ENCODE data around the gene MYL12A.

- TF ChIP-seq, protein P1, sequence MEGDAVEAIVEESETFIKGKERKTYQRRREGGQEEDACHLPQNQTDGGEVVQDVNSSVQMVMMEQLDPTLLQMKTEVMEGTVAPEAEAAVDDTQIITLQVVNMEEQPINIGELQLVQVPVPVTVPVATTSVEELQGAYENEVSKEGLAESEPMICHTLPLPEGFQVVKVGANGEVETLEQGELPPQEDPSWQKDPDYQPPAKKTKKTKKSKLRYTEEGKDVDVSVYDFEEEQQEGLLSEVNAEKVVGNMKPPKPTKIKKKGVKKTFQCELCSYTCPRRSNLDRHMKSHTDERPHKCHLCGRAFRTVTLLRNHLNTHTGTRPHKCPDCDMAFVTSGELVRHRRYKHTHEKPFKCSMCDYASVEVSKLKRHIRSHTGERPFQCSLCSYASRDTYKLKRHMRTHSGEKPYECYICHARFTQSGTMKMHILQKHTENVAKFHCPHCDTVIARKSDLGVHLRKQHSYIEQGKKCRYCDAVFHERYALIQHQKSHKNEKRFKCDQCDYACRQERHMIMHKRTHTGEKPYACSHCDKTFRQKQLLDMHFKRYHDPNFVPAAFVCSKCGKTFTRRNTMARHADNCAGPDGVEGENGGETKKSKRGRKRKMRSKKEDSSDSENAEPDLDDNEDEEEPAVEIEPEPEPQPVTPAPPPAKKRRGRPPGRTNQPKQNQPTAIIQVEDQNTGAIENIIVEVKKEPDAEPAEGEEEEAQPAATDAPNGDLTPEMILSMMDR (conservative IDR thresholded peaks at IDR 0.05), result no peak
- no peak for TF ChIP-seq ZFX (IDR thresholded peaks at IDR 0.05)
Measured at GRCh38 chr18:3263132-3263700, 15.6 kb downstream of the MYL12A start.
